ENCODE measurements around the gene CFAP57.

Gene CFAP57

DNA sequence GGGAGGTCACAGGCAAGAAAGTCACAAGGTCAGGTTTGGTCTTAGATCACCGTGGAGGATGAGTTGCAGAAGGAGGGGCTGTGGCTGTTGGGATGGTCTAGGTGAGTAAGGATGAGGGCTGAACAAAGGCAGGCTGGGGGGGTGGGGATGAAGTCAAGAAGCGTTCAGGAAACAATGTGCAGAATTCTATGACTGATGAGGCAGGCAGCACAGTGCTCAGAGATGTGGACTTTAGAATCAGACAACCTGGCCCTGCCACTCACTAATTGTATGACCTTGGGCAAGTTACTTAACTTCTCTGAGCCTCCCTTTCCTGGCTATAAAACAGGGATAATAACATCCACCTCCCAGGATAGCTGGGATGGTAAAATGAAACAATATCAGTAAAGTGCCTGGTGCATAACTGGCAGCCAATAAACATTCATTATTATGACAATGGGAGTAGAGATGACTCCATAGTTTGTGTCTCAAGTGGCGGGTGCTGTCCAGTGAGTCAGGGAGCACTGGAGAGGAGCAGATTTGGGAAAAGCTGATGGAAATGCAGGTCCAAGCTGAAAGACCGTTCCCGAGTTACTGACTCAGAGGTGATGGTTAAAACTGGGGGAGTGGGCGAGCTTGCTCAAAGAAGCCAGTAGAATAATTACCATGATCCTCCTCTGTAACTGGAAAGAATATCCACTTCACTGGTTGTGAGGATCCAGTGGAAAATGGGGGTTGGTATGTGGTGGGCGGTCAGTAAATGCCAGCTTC is 130.8 kb downstream of the CFAP57 start:
- DNase-seq, result no peak

DNA sequence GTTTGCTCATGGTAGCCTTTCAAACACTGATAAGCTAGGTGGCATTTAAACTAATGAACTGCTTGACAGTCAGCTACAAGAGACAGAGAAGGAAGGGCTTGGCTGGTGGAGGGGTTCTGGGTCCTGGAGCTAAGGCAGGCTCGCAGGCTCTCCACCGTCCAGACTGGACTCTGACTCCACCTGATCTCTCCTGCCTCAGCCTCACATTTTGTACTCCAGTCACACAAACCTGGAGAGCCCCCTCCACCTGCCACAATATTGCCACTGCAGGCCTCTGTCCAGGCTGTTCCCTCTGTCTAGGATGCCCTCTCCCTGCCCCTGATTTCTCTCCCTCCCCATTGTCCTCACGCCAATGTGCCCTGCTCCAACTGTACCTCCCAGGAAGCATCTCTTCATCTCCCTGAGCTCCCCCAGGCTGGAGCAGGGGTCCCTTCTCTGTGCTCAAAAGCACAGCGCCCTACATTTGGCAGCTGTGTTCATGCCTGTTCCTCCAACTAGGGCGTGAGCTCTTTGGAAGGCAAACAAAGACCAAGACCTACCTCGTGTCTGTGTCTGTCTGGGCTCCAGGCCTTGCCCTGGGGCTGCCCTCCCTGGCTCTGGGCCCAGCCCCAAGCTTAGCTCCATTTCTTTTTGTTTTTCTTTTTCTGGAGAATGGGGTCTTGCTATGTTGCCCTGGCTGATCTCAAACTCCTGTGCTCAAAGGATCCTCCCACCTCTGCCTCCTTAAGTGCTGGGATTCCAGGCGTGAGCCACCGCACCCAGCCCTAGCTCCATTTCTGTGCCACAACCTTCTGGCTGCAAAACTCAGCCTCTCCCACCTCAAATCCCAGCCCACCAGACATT is 131.6 kb downstream of the CFAP57 start:
- DNase-seq, result no peak
